HG02973 (cell line): ENCODE measurements around the gene INPPL1.
"Not testable (repeated sequence)": the region's sequence is repeated elsewhere in the genome, so short reads cannot be mapped to it uniquely, and the experiment has no call there.

Experiments
- ATAC-seq: cut with Tn5 transposase; IDR thresholded peaks from one replicate; pipeline ENCODE4 v1.9.1; 2021; ENCODE audit warnings: moderate library complexity; ENCODE audit not compliant: unreplicated experiment

The INPPL1 gene, protein sequence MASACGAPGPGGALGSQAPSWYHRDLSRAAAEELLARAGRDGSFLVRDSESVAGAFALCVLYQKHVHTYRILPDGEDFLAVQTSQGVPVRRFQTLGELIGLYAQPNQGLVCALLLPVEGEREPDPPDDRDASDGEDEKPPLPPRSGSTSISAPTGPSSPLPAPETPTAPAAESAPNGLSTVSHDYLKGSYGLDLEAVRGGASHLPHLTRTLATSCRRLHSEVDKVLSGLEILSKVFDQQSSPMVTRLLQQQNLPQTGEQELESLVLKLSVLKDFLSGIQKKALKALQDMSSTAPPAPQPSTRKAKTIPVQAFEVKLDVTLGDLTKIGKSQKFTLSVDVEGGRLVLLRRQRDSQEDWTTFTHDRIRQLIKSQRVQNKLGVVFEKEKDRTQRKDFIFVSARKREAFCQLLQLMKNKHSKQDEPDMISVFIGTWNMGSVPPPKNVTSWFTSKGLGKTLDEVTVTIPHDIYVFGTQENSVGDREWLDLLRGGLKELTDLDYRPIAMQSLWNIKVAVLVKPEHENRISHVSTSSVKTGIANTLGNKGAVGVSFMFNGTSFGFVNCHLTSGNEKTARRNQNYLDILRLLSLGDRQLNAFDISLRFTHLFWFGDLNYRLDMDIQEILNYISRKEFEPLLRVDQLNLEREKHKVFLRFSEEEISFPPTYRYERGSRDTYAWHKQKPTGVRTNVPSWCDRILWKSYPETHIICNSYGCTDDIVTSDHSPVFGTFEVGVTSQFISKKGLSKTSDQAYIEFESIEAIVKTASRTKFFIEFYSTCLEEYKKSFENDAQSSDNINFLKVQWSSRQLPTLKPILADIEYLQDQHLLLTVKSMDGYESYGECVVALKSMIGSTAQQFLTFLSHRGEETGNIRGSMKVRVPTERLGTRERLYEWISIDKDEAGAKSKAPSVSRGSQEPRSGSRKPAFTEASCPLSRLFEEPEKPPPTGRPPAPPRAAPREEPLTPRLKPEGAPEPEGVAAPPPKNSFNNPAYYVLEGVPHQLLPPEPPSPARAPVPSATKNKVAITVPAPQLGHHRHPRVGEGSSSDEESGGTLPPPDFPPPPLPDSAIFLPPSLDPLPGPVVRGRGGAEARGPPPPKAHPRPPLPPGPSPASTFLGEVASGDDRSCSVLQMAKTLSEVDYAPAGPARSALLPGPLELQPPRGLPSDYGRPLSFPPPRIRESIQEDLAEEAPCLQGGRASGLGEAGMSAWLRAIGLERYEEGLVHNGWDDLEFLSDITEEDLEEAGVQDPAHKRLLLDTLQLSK

GRCh38 chr11:72224564-72225410, at the start of gene INPPL1:
INPPL1 (plus strand) TSS chr11:72224767; CDS start chr11:72224985, 218 bp downstream.
- ATAC-seq, result no peak

DNA sequence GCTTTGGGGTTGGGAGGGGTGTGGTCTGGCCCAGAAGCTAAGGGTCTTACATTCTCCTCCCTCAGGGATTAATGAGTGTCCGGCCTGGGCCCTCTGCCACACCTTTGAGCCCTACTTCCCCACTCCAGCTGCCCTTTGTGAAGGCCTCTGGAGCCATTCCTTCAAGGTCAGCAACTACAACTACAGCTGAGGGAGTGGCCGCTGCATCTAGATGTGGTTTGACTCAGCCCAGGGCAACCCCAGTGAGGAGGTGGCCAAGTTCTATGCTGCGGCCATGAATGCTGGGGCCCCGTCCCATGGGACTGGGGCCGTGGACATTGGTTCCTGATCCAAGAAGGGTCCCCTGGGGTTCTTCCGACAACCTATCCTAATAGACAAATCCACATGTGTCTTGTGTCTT, 46.9 kb upstream of the INPPL1 start:
- ATAC-seq, result no peak

DNA sequence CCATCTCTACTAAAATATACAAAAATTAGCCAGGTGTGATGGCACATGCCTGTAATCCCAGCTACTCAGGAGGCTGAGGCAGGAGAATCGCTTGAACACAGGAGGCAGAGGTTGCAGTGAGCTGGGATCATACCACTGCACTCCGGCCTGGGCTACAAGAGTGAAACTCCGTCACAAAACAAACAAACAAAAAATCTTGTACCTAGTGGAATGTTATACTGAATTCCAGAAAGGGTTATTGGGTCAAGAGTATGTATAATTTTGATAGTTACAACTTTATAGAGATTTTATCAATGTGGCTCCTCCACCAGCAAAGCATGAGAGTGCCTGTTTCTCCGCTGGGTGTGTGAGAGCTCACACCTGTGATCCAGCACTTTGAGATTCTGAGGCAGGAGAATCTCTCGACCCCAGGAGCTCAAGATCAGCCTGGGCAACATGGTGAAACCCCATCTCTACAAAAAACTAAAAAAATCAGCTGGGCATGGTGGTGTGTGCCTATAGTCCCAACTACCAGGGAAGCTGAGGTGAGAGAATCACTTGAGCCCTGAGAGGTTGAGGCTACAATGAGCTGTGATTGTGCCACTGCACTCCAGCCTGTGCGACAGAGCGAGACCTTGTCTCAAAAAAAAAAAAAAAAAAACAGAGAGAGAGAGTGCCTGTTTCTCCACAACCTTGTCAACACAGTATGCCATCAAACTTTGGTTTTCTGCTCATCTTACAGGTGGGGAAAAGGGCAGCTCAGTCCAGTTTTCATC, 45.3 kb upstream of the INPPL1 start:
- ATAC-seq, result no peak

DNA sequence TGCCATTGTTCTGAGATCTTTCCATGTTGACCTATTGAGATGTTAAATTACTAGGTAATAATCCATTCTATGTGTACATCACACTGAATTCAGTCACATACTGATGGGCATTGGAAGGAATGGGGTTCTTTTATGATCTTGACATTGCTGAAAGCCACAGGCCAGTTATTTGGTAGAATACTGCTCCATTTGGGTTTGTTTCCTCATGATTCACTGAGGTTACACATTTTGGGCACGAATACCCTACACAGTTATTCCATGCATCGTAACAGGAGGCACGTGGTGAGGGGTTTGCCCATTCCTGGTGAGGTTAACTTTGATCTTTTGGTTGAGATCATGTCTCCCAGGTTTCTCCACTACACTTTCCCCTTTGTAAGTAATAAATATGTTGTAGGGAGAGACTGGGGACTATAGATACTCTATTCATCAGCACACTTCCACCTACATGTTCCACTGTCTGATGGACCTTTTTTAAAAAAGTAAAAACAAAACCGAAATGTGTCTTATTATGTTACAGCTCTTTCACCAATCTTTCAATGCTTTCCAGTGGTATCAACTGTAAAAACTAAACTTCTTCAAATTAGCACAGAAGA, 44.7 kb upstream of the INPPL1 start:
- no peak for ATAC-seq

- ATAC-seq, result not testable (repeated sequence)
Measured at GRCh38 chr11:72180892-72181552, 43.5 kb upstream of the INPPL1 start.

GRCh38 chr11:72181553-72181958, 43.0 kb upstream of the INPPL1 start:
- ATAC-seq, result not testable (repeated sequence)

- no peak for ATAC-seq
Measured at GRCh38 chr11:72188267-72188666, 36.3 kb upstream of the INPPL1 start.

GRCh38 chr11:72189455-72190250, 34.9 kb upstream of the INPPL1 start:
- no peak for ATAC-seq

- no peak for ATAC-seq
Measured at GRCh38 chr11:72190631-72191071, 33.9 kb upstream of the INPPL1 start.

- ATAC-seq, result no peak
Measured at GRCh38 chr11:72191961-72192381, 32.6 kb upstream of the INPPL1 start, which contains the start of gene FOLR1. FOLR1 (plus strand) TSS chr11:72192140; CDS start chr11:72192174, 34 bp downstream.

DNA sequence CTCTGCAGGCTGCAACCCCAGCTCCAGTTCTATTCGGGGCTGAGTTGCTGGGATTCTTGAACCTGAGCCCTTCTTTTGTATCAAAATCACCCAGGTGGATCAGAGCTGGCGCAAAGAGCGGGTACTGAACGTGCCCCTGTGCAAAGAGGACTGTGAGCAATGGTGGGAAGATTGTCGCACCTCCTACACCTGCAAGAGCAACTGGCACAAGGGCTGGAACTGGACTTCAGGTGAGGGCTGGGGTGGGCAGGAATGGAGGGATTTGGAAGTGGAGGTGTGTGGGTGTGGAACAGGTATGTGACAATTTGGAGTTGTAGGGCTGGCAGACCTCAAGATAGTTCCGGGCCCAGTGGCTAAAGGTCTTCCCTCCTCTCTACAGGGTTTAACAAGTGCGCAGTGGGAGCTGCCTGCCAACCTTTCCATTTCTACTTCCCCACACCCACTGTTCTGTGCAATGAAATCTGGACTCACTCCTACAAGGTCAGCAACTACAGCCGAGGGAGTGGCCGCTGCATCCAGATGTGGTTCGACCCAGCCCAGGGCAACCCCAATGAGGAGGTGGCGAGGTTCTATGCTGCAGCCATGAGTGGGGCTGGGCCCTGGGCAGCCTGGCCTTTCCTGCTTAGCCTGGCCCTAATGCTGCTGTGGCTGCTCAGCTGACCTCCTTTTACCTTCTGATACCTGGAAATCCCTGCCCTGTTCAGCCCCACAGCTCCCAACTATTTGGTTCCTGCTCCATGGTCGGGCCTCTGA, 28.9 kb upstream of the INPPL1 start:
- no peak for ATAC-seq

- not testable (repeated sequence) for ATAC-seq
Measured at GRCh38 chr11:72201445-72201844, 23.1 kb upstream of the INPPL1 start.

GRCh38 chr11:72202571-72202970, 22.0 kb upstream of the INPPL1 start:
- ATAC-seq, result no peak

GRCh38 chr11:72203163-72203562, 21.4 kb upstream of the INPPL1 start:
- ATAC-seq, result no peak

- ATAC-seq, result no peak
Measured at GRCh38 chr11:72204886-72205285, 19.7 kb upstream of the INPPL1 start.

GRCh38 chr11:72206794-72207193, 17.8 kb upstream of the INPPL1 start:
- not testable (repeated sequence) for ATAC-seq

DNA sequence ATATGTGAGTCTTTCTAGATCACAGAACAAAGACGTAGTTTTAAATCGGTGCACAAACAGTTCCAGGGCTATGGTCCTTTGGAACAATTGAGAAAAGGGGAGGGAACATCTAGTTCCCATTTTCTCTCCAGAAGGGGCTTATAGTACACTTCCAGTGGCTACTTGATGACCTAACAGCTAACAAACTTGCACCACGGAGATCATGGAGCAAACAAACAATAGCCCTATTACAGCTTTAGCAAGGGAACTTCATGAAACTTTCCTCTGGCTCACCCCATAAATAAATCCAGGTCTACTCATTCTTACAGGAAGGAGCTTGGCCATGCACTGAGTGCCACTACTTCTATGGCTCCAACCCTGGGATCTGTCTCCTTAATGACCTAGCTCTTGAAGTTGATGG, 16.3 kb upstream of the INPPL1 start:
- no peak for ATAC-seq
